Esophagus squamous epithelium (tissue), 4 donors: Measurements from ENCODE around the gene TTC32.

Experiments
- POLR2A ChIP-seq, 4 donors: fragments of 450-650 bp; IDR thresholded peaks; one replicate each; pipeline ENCODE4 v1.6.1; 2017; ENCODE audit warnings: antibody characterized with exemption in 4 of 4, mild to moderate bottlenecking in 4 of 4, moderate library complexity in 3 of 4
- TF ChIP-seq, protein P1 (sequence below), 6 experiments: fragments of 450-650 bp in 4 of 6; fragments of 200-600 bp in 2 of 6; sonication (generic) in 2 of 6; IDR thresholded peaks; one replicate each; pipeline ENCODE4 v1.5.1; 2016 to 2019; ENCODE audit warnings: antibody characterized with exemption in 6 of 6, mild to moderate bottlenecking in 4 of 6, moderate library complexity in 4 of 6

DNA sequence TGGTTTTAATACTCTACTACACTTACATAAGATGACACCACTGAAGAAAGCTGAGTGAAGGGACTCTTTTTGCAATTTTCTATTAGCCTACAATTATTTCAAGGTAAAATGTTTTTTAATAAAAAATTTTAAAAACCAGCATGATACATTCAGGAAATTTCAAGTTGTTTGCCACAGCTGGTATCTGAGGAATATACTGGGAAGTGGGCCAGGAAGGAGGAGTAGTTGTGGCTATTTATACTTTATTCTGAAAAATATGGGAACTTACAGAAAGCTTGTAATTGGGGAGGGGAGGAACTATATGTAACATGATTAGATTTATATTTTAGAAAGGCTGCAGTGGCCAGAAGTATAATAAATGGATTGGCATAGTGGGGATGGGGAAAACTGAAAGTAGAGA, 47.3 kb upstream of the TTC32 start:
- no peak for TF ChIP-seq POLR2A (IDR thresholded peaks at IDR 0.05)
- TF ChIP-seq, protein P1, sequence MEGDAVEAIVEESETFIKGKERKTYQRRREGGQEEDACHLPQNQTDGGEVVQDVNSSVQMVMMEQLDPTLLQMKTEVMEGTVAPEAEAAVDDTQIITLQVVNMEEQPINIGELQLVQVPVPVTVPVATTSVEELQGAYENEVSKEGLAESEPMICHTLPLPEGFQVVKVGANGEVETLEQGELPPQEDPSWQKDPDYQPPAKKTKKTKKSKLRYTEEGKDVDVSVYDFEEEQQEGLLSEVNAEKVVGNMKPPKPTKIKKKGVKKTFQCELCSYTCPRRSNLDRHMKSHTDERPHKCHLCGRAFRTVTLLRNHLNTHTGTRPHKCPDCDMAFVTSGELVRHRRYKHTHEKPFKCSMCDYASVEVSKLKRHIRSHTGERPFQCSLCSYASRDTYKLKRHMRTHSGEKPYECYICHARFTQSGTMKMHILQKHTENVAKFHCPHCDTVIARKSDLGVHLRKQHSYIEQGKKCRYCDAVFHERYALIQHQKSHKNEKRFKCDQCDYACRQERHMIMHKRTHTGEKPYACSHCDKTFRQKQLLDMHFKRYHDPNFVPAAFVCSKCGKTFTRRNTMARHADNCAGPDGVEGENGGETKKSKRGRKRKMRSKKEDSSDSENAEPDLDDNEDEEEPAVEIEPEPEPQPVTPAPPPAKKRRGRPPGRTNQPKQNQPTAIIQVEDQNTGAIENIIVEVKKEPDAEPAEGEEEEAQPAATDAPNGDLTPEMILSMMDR (IDR thresholded peaks at IDR 0.05), result no peak
